Left lung (tissue), 10 donors: Measurements from ENCODE around the gene RMI2. TPM values are rescaled to one million over a fixed set of nuclear protein-coding genes. Genes with fewer than 3 reads are reported as not detected.

Source experiments
- ATAC-seq: fragments of 200-7000 bp; cut with Tn5 transposase; one replicate; pipeline ENCODE4 v1.9.1; 2020; ENCODE audit warnings: moderate library complexity
- DNase-seq, 4 donors: peaks; one replicate each; pipeline ENCODE4 v3.0.0-alpha.2; 2013 to 2020
- H3K27ac ChIP-seq, 2 donors: fragments of 200-600 bp; sonication (generic) in 1 of 2; one replicate each; pipeline versions ENCODE4 v1.5.0 to v1.8.0; 2020 to 2021
- H3K27me3 ChIP-seq, 2 donors: fragments of 200-600 bp; sonication (generic) in 1 of 2; one replicate each; pipeline versions ENCODE4 v1.5.0 to v1.8.0; 2020 to 2021
- H3K36me3 ChIP-seq, 2 donors: fragments of 200-600 bp; sonication (generic) in 1 of 2; one replicate each; pipeline versions ENCODE4 v1.5.0 to v1.8.0; 2020 to 2021
- H3K4me1 ChIP-seq, 2 donors: fragments of 200-600 bp; one replicate each; pipeline ENCODE4 v1.8.0; 2021
- H3K4me3 ChIP-seq, 2 donors: fragments of 200-600 bp; sonication (generic) in 1 of 2; one replicate each; pipeline versions ENCODE4 v1.5.0 to v1.8.0; 2020 to 2021; ENCODE audit warnings: mild to moderate bottlenecking in 1 of 2
- H3K9me3 ChIP-seq, 2 donors: fragments of 200-600 bp; sonication (generic) in 1 of 2; one replicate each; pipeline versions ENCODE4 v1.5.0 to v1.8.0; 2020 to 2021
- CTCF ChIP-seq, 2 donors: fragments of 200-600 bp; sonication (generic) in 1 of 2; IDR thresholded peaks; one replicate each; pipeline versions ENCODE4 v1.5.0 to v1.8.0; 2021; ENCODE audit warnings: antibody characterized with exemption in 2 of 2
- intact Hi-C, 2 donors: fragments of 100-400 bp; cut with DNase I; formaldehyde crosslinking; loops; one replicate each; pipeline versions ENCODE4 v1.11.2 to v1.14.2; 2022
- polyA plus RNA-seq, 6 donors: library from polyadenylated mRNA; unstranded; fragments of 120-200 nt; gene quantifications; one replicate each; pipeline ENCODE4 v1.2.1, GENCODE V29; 2013; ENCODE audit not compliant: insufficient read length in 6 of 6
- total RNA-seq, 2 donors: library from RNA; stranded (reverse); fragmentation: NEBNext Ultra II Directional; extraction: Animal tissue kit (Norgen Biotek cat#: 25700); gene quantifications; one replicate each; pipeline ENCODE4 v1.2.1, GENCODE V29; 2021
- donor health status: DM: no; HTN: yes; CAD: no.
- donor health status: DM: no; HTN: no; CAD: no.

Gene RMI2
- total and polyA plus RNA-seq, 8 donors: 9.6 to 34.5 (median 25.2) TPM

DNA sequence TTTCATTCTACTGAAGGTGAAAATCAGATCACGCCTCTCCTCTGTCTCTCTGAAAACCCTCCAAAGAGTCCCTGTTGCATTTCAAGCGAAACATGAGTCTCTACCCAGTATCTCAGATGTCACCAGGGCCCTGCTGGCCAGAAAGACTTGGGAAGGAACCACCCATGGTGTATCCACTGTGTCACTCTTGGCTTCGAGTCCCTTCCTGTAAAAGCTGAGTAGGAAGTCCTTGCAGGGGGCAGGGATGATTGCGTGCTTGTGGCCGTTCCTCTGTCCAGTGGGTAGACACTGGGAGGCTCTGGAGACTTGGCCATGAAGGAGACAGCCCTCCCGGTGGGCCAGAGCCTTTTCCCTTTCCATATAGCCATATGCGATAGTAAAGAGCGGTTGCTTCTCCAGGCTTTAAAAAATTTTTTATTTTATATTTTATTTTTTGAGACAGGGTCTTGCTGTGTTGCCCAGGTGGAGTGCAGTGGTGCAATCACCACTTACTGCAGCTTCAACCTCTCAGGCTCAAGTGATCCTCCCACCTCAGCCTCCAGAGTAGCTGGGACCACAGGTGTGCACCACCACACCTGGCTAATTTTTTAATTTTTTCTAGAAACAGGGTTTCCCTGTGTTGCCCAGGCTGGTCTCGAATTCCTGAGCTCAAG, 19.0 kb upstream of the RMI2 start:
- ATAC-seq: peak; percentile 18

DNA sequence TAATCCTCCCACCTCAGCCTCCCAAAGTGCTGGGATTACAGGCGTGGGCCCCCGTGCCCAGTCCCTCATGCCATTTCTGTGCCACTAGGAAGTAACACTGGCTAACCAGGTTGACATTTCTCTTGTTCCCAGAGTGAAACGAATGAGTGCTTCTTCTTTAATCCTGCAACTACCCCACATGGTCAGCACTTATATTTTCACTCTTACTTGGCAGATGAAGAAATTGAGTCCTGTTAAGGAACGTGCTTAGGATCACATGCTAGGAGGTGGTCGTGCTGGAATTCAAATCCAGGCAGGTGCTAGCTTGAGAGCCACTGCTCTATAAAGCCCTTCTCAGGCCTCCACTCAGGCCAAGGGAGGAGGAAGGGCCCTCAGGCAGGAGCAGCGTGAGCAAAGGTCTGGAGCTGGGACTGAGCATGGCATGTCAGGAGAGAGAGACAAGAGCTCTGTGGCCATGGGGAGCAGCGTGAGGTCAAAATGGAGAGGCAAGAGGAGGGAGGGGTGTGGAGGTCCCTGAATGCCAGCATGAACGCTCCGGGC, 18.5 kb upstream of the RMI2 start:
- Histone ChIP-seq H3K27ac (peak overlapping the region in 1 of 2 donors; percentile 8), H3K9me3 (no peaks in the 10 kb centered on the region), H3K27me3 (no peaks in the 10 kb centered on the region), H3K36me3 (no peaks in the 10 kb centered on the region), H3K4me1 (peaks cover 13 to 44% of the 10 kb centered on the region in 2 donors), H3K4me3 (no peak overlapping the region)
- no peak for TF ChIP-seq CTCF (IDR thresholded peaks at IDR 0.05)
- intact Hi-C loops: no loop called here
- no peak for ATAC-seq
- DNase-seq: no peak

More for the DNA sequence above, 19.0 kb upstream of the RMI2 start:
- Histone ChIP-seq H3K9me3 (no peaks in the 10 kb centered on the region), H3K27ac (peak overlapping the region in 1 of 2 donors; percentile 9), H3K27me3 (no peaks in the 10 kb centered on the region), H3K36me3 (no peaks in the 10 kb centered on the region), H3K4me1 (peaks cover 13 to 44% of the 10 kb centered on the region in 2 donors), H3K4me3 (no peak overlapping the region)
- no peak for TF ChIP-seq CTCF (IDR thresholded peaks at IDR 0.05)
- intact Hi-C loops: no loop called here
- no peak for DNase-seq

- no peaks in the 10 kb centered on the region for H3K36me3 ChIP-seq
- H3K27me3 ChIP-seq: no peaks in the 10 kb centered on the region
- no peaks in the 10 kb centered on the region for H3K9me3 ChIP-seq
- no peak for DNase-seq
- peak overlapping the region in 1 of 2 donors; percentile 8 for H3K27ac ChIP-seq
- TF ChIP-seq CTCF (IDR thresholded peaks at IDR 0.05): no peak
- intact Hi-C loops: no loop called here
- peak; percentile 13 for ATAC-seq
- no peak overlapping the region for H3K4me3 ChIP-seq
- peaks cover 13 to 44% of the 10 kb centered on the region in 2 donors for H3K4me1 ChIP-seq
Measured at GRCh38 chr16:11327277-11328171, 17.7 kb upstream of the RMI2 start.

DNA sequence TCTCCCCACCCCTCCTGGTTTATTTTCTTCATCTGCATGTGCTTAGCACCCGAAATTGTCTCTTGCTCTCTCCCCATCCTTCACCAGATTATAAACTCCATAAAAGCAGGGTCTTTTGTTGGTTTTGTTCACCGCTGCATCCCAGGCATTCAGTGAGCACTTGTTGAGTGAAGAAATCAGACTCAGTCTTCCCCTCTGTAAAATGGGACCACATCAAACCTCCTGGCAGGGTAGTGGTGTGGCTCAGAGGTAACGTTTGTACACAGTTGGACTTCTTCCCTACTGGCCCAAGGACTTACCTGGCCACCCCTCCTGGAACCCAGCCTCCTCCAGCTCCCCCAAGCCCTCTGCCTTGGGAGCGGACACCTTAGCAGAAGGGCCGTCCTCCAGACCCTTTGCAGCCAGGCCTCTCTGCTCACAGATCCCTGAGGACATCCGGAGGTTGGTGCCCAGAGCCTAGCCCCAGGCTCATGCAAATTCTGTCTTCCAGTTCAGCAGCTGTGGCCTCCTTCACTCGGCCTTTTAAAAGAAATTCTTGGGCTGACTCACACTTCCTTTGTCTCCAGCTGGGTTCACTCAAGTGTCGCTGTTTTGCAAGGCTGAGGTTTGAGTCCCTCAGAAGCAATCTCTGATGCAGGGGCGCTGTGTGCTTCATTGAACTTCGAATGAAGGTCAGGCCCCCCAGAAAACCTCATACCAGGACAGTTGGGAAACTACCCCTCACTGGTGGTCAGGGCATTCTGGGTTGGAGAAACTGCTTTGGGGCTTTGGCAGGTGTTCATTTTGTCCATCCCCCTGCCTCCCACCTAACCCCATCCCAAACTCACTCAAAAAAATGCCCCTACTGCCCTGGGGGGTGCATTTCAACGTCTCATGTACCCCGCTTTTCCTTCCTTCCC, 16.8 kb upstream of the RMI2 start:
- DNase-seq: peak in 3 of 4 donors; percentile 79 to 97 (median 95)
- ATAC-seq: peak; percentile 92
- Histone ChIP-seq H3K4me3 (no peak overlapping the region), H3K9me3 (no peaks in the 10 kb centered on the region), H3K27me3 (no peaks in the 10 kb centered on the region), H3K27ac (peak overlapping the region; percentile 34 to 59), H3K4me1 (peaks cover 13 to 44% of the 10 kb centered on the region in 2 donors), H3K36me3 (no peaks in the 10 kb centered on the region)
- intact Hi-C loops: no loop called here
- no peak for TF ChIP-seq CTCF (IDR thresholded peaks at IDR 0.05)
